ENCODE data around the gene KCTD11.
"Not testable (repeated sequence)": the region's sequence is repeated elsewhere in the genome, so short reads cannot be mapped to it uniquely, and the experiment has no call there.

KCTD11 gene

GRCh38 chr17:7356756-7357155 lies 4.8 kb downstream of the KCTD11 start:
- H3K27ac ChIP-seq (ENCODE audit: insufficient read depth in 1 of 2, low read depth in 1 of 2, low read length in 2 of 2, poor library complexity in 1 of 2, severe bottlenecking in 2 of 2): no peak overlapping the region
- H3K9me3 ChIP-seq (ENCODE audit: control extremely low read depth in 1 of 5, control insufficient read depth in 4 of 5, insufficient read depth in 2 of 5, low read depth in 1 of 5, low read length in 4 of 5): no peaks in the 10 kb centered on the region
- H3K36me3 ChIP-seq (ENCODE audit: control insufficient read depth in 4 of 4, insufficient read depth in 4 of 4, low read length in 3 of 4): peaks cover 0 to 10% (median 0%) of the 10 kb centered on the region in 4 experiments
- no peak overlapping the region for H3K4me3 ChIP-seq (ENCODE audit: control insufficient read depth in 1 of 7, extremely low read depth in 1 of 7, insufficient read depth in 4 of 7, low read depth in 2 of 7, low read length in 6 of 7)
- H3K4me1 ChIP-seq (ENCODE audit: control extremely low read depth in 1 of 4, control insufficient read depth in 4 of 4, insufficient read depth in 4 of 4, low read length in 3 of 4): peaks cover 0 to 14% (median 5%) of the 10 kb centered on the region in 4 experiments
- 100% methylated on average over 5 of the region's 8 CpGs for WGBS (ENCODE audit: insufficient coverage)
- CTCF ChIA-PET: interaction anchor here (1.0 to 4.4 kb wide), 13 partner anchors 11 to 204 kb away, joined by 3 to 28 read pairs (median 8); partner anchors contain the start of genes NEURL4, NLGN2, SENP3 and TMEM102
- no peaks in the 10 kb centered on the region for H3K27me3 ChIP-seq (replicated peaks in 2 of 5; ENCODE audit: control insufficient read depth in 4 of 5, insufficient read depth in 5 of 5, low read length in 4 of 5)
- POLR2A ChIA-PET: interaction anchor here (0.6 to 1.7 kb wide), 3 partner anchors 25 to 136 kb away, joined by 3 to 6 read pairs (median 5); partner anchors contain the start of gene POLR2A
- DNase-seq: no peak

GRCh38 chr17:7357381-7357780 lies 5.4 kb downstream of the KCTD11 start:
- H3K4me3 ChIP-seq (ENCODE audit: control insufficient read depth in 1 of 7, extremely low read depth in 1 of 7, insufficient read depth in 4 of 7, low read depth in 2 of 7, low read length in 6 of 7): no peak overlapping the region
- DNase-seq: no peak
- H3K27me3 ChIP-seq (replicated peaks in 2 of 5; ENCODE audit: control insufficient read depth in 4 of 5, insufficient read depth in 5 of 5, low read length in 4 of 5): no peaks in the 10 kb centered on the region
- peaks cover 0 to 11% (median 4%) of the 10 kb centered on the region in 4 experiments for H3K4me1 ChIP-seq (ENCODE audit: control extremely low read depth in 1 of 4, control insufficient read depth in 4 of 4, insufficient read depth in 4 of 4, low read length in 3 of 4)
- H3K27ac ChIP-seq (ENCODE audit: insufficient read depth in 1 of 2, low read depth in 1 of 2, low read length in 2 of 2, poor library complexity in 1 of 2, severe bottlenecking in 2 of 2): no peak overlapping the region
- no peaks in the 10 kb centered on the region for H3K9me3 ChIP-seq (ENCODE audit: control extremely low read depth in 1 of 5, control insufficient read depth in 4 of 5, insufficient read depth in 2 of 5, low read depth in 1 of 5, low read length in 4 of 5)
- ChIA-PET POLR2A (no interaction called here), CTCF (interaction anchor here (1.3 to 2.1 kb wide), 2 partner anchors 11 to 41 kb away, joined by 3 to 8 read pairs; no protein-coding TSS in a partner anchor)
- 93% methylated on average over 1 of the region's 2 CpGs for WGBS (ENCODE audit: insufficient coverage)
- peaks cover 0 to 7% (median 0%) of the 10 kb centered on the region in 4 experiments for H3K36me3 ChIP-seq (ENCODE audit: control insufficient read depth in 4 of 4, insufficient read depth in 4 of 4, low read length in 3 of 4)

- POLR2A ChIA-PET: no interaction called here
- CTCF ChIA-PET: interaction anchor here (0.8 to 1.8 kb wide), 2 partner anchors 8 to 40 kb away, joined by 3 to 4 read pairs; no protein-coding TSS in a partner anchor
Observed at GRCh38 chr17:7361906-7362305, 9.9 kb downstream of the KCTD11 start.

GRCh38 chr17:7363311-7363710 lies 11.3 kb downstream of the KCTD11 start:
- Histone ChIP-seq H3K36me3 (ENCODE audit: control insufficient read depth in 4 of 4, insufficient read depth in 4 of 4, low read length in 3 of 4) (no peaks in the 10 kb centered on the region), H3K27me3 (replicated peaks in 2 of 5; ENCODE audit: control insufficient read depth in 4 of 5, insufficient read depth in 5 of 5, low read length in 4 of 5) (no peaks in the 10 kb centered on the region), H3K27ac (ENCODE audit: insufficient read depth in 1 of 2, low read depth in 1 of 2, low read length in 2 of 2, poor library complexity in 1 of 2, severe bottlenecking in 2 of 2) (no peak overlapping the region), H3K4me3 (ENCODE audit: control insufficient read depth in 1 of 7, extremely low read depth in 1 of 7, insufficient read depth in 4 of 7, low read depth in 2 of 7, low read length in 6 of 7) (no peak overlapping the region), H3K4me1 (ENCODE audit: control extremely low read depth in 1 of 4, control insufficient read depth in 4 of 4, insufficient read depth in 4 of 4, low read length in 3 of 4) (no peaks in the 10 kb centered on the region), H3K9me3 (ENCODE audit: control extremely low read depth in 1 of 5, control insufficient read depth in 4 of 5, insufficient read depth in 2 of 5, low read depth in 1 of 5, low read length in 4 of 5) (no peaks in the 10 kb centered on the region)
- no peak for DNase-seq
- ChIA-PET CTCF (interaction anchor here (1.8 kb wide), 1 partner anchor 10 kb away, joined by 4 read pairs; no protein-coding TSS in a partner anchor), POLR2A (no interaction called here)
- 94% methylated on average over 5 of the region's 6 CpGs for WGBS (ENCODE audit: insufficient coverage)

More at GRCh38 chr17:7361906-7362305, 9.9 kb downstream of the KCTD11 start:
- no peaks in the 10 kb centered on the region for H3K9me3 ChIP-seq (ENCODE audit: control extremely low read depth in 1 of 5, control insufficient read depth in 4 of 5, insufficient read depth in 2 of 5, low read depth in 1 of 5, low read length in 4 of 5)
- H3K36me3 ChIP-seq (ENCODE audit: control insufficient read depth in 4 of 4, insufficient read depth in 4 of 4, low read length in 3 of 4): no peaks in the 10 kb centered on the region
- H3K27ac ChIP-seq (ENCODE audit: insufficient read depth in 1 of 2, low read depth in 1 of 2, low read length in 2 of 2, poor library complexity in 1 of 2, severe bottlenecking in 2 of 2): no peak overlapping the region
- H3K4me3 ChIP-seq (ENCODE audit: control insufficient read depth in 1 of 7, extremely low read depth in 1 of 7, insufficient read depth in 4 of 7, low read depth in 2 of 7, low read length in 6 of 7): no peak overlapping the region
- 59% methylated on average over 3 of the region's 3 CpGs for whole genome bisulfite sequencing (ENCODE audit: insufficient coverage)
- no peaks in the 10 kb centered on the region for H3K27me3 ChIP-seq (replicated peaks in 2 of 5; ENCODE audit: control insufficient read depth in 4 of 5, insufficient read depth in 5 of 5, low read length in 4 of 5)
- DNase-seq: no peak
- no peaks in the 10 kb centered on the region for H3K4me1 ChIP-seq (ENCODE audit: control extremely low read depth in 1 of 4, control insufficient read depth in 4 of 4, insufficient read depth in 4 of 4, low read length in 3 of 4)

- H3K27ac ChIP-seq (ENCODE audit: insufficient read depth in 1 of 2, low read depth in 1 of 2, low read length in 2 of 2, poor library complexity in 1 of 2, severe bottlenecking in 2 of 2); H3K27me3 ChIP-seq (replicated peaks in 2 of 5; ENCODE audit: control insufficient read depth in 4 of 5, insufficient read depth in 5 of 5, low read length in 4 of 5); POLR2A ChIA-PET; H3K4me3 ChIP-seq (ENCODE audit: control insufficient read depth in 1 of 7, extremely low read depth in 1 of 7, insufficient read depth in 4 of 7, low read depth in 2 of 7, low read length in 6 of 7); DNase-seq; H3K9me3 ChIP-seq (ENCODE audit: control extremely low read depth in 1 of 5, control insufficient read depth in 4 of 5, insufficient read depth in 2 of 5, low read depth in 1 of 5, low read length in 4 of 5); H3K4me1 ChIP-seq (ENCODE audit: control extremely low read depth in 1 of 4, control insufficient read depth in 4 of 4, insufficient read depth in 4 of 4, low read length in 3 of 4); H3K36me3 ChIP-seq (ENCODE audit: control insufficient read depth in 4 of 4, insufficient read depth in 4 of 4, low read length in 3 of 4): not testable (repeated sequence)
- CTCF ChIA-PET: interaction anchor here (1.2 kb wide), 1 partner anchor 71 kb away, joined by 3 read pairs; no protein-coding TSS in a partner anchor
- no CpG with 5 or more reads among the region's 7 CpGs for WGBS (ENCODE audit: insufficient coverage)
Observed at GRCh38 chr17:7365963-7366362, 14.0 kb downstream of the KCTD11 start.

- no peak overlapping the region for H3K27ac ChIP-seq (ENCODE audit: insufficient read depth in 1 of 2, low read depth in 1 of 2, low read length in 2 of 2, poor library complexity in 1 of 2, severe bottlenecking in 2 of 2)
- 100% methylated on average over 3 of the region's 8 CpGs for WGBS (ENCODE audit: insufficient coverage)
- DNase-seq: no peak
- POLR2A ChIA-PET: no interaction called here
- CTCF ChIA-PET: interaction anchor here (1.9 kb wide), 1 partner anchor 11 kb away, joined by 8 read pairs; no protein-coding TSS in a partner anchor
- H3K27me3 ChIP-seq (replicated peaks in 2 of 5; ENCODE audit: control insufficient read depth in 4 of 5, insufficient read depth in 5 of 5, low read length in 4 of 5): peaks cover 0 to 6% (median 0%) of the 10 kb centered on the region in 5 experiments
- H3K4me1 ChIP-seq (ENCODE audit: control extremely low read depth in 1 of 4, control insufficient read depth in 4 of 4, insufficient read depth in 4 of 4, low read length in 3 of 4): no peaks in the 10 kb centered on the region
- H3K9me3 ChIP-seq (ENCODE audit: control extremely low read depth in 1 of 5, control insufficient read depth in 4 of 5, insufficient read depth in 2 of 5, low read depth in 1 of 5, low read length in 4 of 5): no peaks in the 10 kb centered on the region
- H3K36me3 ChIP-seq (ENCODE audit: control insufficient read depth in 4 of 4, insufficient read depth in 4 of 4, low read length in 3 of 4): no peaks in the 10 kb centered on the region
- no peak overlapping the region for H3K4me3 ChIP-seq (ENCODE audit: control insufficient read depth in 1 of 7, extremely low read depth in 1 of 7, insufficient read depth in 4 of 7, low read depth in 2 of 7, low read length in 6 of 7)
Observed at GRCh38 chr17:7367083-7367482, 15.1 kb downstream of the KCTD11 start.

- Histone ChIP-seq H3K4me3 (ENCODE audit: control insufficient read depth in 1 of 7, extremely low read depth in 1 of 7, insufficient read depth in 4 of 7, low read depth in 2 of 7, low read length in 6 of 7) (no peak overlapping the region), H3K27me3 (replicated peaks in 2 of 5; ENCODE audit: control insufficient read depth in 4 of 5, insufficient read depth in 5 of 5, low read length in 4 of 5) (peaks cover 0 to 6% (median 0%) of the 10 kb centered on the region in 5 experiments), H3K27ac (ENCODE audit: insufficient read depth in 1 of 2, low read depth in 1 of 2, low read length in 2 of 2, poor library complexity in 1 of 2, severe bottlenecking in 2 of 2) (no peak overlapping the region), H3K9me3 (ENCODE audit: control extremely low read depth in 1 of 5, control insufficient read depth in 4 of 5, insufficient read depth in 2 of 5, low read depth in 1 of 5, low read length in 4 of 5) (no peaks in the 10 kb centered on the region), H3K36me3 (ENCODE audit: control insufficient read depth in 4 of 4, insufficient read depth in 4 of 4, low read length in 3 of 4) (no peaks in the 10 kb centered on the region), H3K4me1 (ENCODE audit: control extremely low read depth in 1 of 4, control insufficient read depth in 4 of 4, insufficient read depth in 4 of 4, low read length in 3 of 4) (no peaks in the 10 kb centered on the region)
- ChIA-PET POLR2A (interaction anchor here (0.6 kb wide), 1 partner anchor 190 kb away, joined by 3 read pairs; the partner anchor contains the start of gene TNFSF13), CTCF (interaction anchor here (0.9 to 1.9 kb wide), 3 partner anchors 12 to 72 kb away, joined by 3 to 8 read pairs (median 3); no protein-coding TSS in a partner anchor)
- no peak for DNase-seq
- WGBS (ENCODE audit: insufficient coverage): 67% methylated on average over 2 of the region's 13 CpGs
Observed at GRCh38 chr17:7367918-7368598, 16.1 kb downstream of the KCTD11 start.

Data from common myeloid progenitor, CD34-positive (primary cell).